ENCODE measurements around the gene CTTN.
A peak's percentile ranks its signal among the peaks of the same experiment; 100 is the strongest.

GRCh38 chr11:70398834-70399680 lies 728 bp downstream of the CTTN start:
- TF ChIP-seq TCF3 (CRISPR knock-in tag; IDR thresholded peaks at IDR 0.05) (no peak), CTCF (IDR thresholded peaks at IDR 0.05 in 2 of 3, conservative IDR thresholded peaks at IDR 0.05 in 1 of 3; ENCODE audit: insufficient read depth in 2 of 3, low read depth in 1 of 3, low read length in 3 of 3) (no peak), TARDBP (IDR thresholded peaks at IDR 0.05) (no peak), CTCFL (IDR thresholded peaks at IDR 0.05; ENCODE audit: borderline replicate concordance, insufficient read depth, low read depth, low read length, poor library complexity, severe bottlenecking) (no peak), BACH1 (tag; IDR thresholded peaks at IDR 0.05) (no peak), HOXB6 (CRISPR knock-in tag; IDR thresholded peaks at IDR 0.05; ENCODE audit: borderline replicate concordance) (no peak), ZNF354B (CRISPR knock-in tag; IDR thresholded peaks at IDR 0.05) (no peak), ZNF324 (CRISPR knock-in tag; IDR thresholded peaks at IDR 0.05) (no peak), FOXA1 (IDR thresholded peaks at IDR 0.05; ENCODE audit: borderline replicate concordance) (no peak), ATF2 (CRISPR knock-in tag; IDR thresholded peaks at IDR 0.05) (no peak), CBX3 (IDR thresholded peaks at IDR 0.05; ENCODE audit: borderline replicate concordance in 1 of 2, low read length in 2 of 2) (no peak), CEBPB (tag; IDR thresholded peaks at IDR 0.05) (peak; percentile 70), NONO (IDR thresholded peaks at IDR 0.05; ENCODE audit: low read depth in 2 of 2, low read length in 1 of 2) (no peak)

Data from K562 (cell line).